GM12875 (cell line): ENCODE measurements around the gene ZCCHC17.

ENCODE experiments used
- H3K4me3 ChIP-seq: one replicate; pipeline ENCODE4 v1.5.1; 2011; ENCODE audit warnings: low read depth, low read length, control low read depth
- TF ChIP-seq, protein P1 (sequence below): IDR thresholded peaks from 2 replicates; pipeline ENCODE4 v1.5.1; 2011; ENCODE audit warnings: low read depth, mild to moderate bottlenecking, control low read depth, inconsistent platforms, low read length, moderate library complexity, borderline replicate concordance; ENCODE audit not compliant: insufficient read depth

ZCCHC17 gene

GRCh38 chr1:31373897-31374486, 77.2 kb downstream of the ZCCHC17 start:
- no peak overlapping the region for H3K4me3 ChIP-seq
- TF ChIP-seq, protein P1, sequence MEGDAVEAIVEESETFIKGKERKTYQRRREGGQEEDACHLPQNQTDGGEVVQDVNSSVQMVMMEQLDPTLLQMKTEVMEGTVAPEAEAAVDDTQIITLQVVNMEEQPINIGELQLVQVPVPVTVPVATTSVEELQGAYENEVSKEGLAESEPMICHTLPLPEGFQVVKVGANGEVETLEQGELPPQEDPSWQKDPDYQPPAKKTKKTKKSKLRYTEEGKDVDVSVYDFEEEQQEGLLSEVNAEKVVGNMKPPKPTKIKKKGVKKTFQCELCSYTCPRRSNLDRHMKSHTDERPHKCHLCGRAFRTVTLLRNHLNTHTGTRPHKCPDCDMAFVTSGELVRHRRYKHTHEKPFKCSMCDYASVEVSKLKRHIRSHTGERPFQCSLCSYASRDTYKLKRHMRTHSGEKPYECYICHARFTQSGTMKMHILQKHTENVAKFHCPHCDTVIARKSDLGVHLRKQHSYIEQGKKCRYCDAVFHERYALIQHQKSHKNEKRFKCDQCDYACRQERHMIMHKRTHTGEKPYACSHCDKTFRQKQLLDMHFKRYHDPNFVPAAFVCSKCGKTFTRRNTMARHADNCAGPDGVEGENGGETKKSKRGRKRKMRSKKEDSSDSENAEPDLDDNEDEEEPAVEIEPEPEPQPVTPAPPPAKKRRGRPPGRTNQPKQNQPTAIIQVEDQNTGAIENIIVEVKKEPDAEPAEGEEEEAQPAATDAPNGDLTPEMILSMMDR, result no peak

DNA sequence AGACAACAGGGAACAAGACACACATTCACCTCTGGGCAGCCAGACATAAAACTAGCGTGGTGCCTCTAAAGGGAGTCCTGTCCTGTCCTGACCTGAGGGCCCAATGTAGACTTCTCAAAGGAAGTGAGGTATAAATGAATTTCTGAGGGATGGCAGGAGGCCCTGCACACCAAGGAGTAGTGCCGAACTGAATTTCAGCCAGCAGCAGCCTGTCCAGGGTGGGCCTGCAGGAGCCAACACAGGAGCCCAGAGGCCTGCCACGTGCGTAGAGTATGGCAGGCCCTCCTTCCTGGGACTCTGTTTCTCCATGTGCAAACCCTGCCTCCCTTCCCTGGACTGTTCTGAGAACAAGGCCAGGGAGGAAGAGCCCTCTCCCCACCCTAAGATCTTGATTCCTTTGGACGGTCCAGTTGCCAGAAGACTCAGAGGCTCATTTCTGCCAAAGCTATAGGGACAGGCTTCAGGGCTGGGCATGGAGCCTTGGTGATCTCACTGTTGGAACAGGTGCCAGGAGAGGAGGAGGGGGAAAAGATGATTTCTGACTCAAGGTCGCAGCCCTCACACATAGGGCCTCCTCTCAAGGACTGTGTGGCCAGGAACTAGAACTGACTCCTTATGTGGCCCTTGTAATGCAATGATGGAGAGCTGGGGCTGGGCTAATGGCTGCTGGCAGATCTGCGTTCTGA, 77.8 kb downstream of the ZCCHC17 start:
- no peak overlapping the region for H3K4me3 ChIP-seq
- TF ChIP-seq, protein P1, result no peak

- no peak overlapping the region for H3K4me3 ChIP-seq
- TF ChIP-seq, protein P1, result no peak
These were observed 79.7 kb downstream of the ZCCHC17 start for GRCh38 chr1:31376375-31377134.

- H3K4me3 ChIP-seq, result no peak overlapping the region
- TF ChIP-seq, protein P1, result no peak
These were observed 80.6 kb downstream of the ZCCHC17 start for GRCh38 chr1:31377364-31377863.

DNA sequence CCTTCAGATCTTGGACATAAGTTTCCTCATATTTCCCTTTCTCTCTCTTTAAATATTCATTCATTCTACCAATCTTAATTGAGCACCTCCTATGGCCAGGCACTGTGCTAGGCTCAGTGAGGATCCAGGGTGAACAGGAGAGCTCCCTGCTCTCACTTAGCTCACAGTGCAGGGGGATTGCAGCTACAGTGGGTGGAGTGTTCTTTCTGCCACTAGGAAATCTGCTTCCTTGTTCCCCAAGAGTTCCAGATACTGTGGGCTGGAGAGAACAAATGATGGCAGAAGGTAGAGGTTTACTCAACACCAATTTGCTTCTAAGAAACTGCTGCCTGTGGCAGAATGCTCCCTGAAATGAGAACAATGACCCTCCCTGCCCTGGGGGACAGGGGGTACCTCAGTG, 81.2 kb downstream of the ZCCHC17 start:
- TF ChIP-seq, protein P1, result no peak
- H3K4me3 ChIP-seq, result no peak overlapping the region

DNA sequence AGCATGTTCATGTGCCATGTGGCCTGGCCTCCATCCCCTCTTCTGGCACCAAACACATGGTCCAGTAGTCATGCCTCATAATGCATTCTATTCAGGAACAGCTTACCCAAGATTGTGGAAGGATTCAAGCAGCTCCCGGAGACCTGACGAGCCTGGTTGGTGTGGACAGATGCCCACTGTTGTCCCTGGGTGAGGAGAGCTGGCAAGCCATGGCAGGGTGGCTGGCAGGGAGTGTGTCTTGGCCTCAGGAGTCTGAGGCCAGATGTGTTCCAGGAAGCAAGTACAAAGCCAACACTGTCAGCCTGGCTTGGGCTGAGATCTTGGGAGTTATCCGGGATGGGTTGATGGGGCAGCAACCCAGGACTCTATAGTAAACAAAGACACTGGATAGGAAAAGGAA, 83.3 kb downstream of the ZCCHC17 start:
- H3K4me3 ChIP-seq, result no peak overlapping the region
- TF ChIP-seq, protein P1, result no peak
